ENCODE measurements around the gene SH3PXD2B.

DNA sequence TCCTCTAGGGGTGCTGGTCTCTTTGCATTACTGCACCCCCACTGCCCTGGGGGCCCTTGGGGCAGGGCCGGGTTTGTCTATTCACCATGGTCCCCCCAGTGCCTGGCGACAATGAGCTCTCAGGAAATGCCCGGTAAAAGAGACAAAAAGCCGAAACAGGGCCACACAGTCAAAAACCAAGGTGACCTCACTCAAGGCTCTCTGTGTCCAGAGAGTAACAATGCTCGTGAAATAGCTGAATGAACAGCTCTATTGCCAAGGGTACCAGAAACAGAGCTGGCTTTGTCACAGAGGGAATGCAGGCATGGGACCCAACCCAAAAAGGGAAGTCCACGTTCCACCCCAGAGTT is 16.0 kb downstream of the SH3PXD2B start:
- no peak for TF ChIP-seq POLR2A (IDR thresholded peaks at IDR 0.05)
- TF ChIP-seq, protein P1, sequence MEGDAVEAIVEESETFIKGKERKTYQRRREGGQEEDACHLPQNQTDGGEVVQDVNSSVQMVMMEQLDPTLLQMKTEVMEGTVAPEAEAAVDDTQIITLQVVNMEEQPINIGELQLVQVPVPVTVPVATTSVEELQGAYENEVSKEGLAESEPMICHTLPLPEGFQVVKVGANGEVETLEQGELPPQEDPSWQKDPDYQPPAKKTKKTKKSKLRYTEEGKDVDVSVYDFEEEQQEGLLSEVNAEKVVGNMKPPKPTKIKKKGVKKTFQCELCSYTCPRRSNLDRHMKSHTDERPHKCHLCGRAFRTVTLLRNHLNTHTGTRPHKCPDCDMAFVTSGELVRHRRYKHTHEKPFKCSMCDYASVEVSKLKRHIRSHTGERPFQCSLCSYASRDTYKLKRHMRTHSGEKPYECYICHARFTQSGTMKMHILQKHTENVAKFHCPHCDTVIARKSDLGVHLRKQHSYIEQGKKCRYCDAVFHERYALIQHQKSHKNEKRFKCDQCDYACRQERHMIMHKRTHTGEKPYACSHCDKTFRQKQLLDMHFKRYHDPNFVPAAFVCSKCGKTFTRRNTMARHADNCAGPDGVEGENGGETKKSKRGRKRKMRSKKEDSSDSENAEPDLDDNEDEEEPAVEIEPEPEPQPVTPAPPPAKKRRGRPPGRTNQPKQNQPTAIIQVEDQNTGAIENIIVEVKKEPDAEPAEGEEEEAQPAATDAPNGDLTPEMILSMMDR (IDR thresholded peaks at IDR 0.05), result no peak
- no peak for TF ChIP-seq POLR2AphosphoS5 (IDR thresholded peaks at IDR 0.05; ENCODE audit: insufficient read depth in 1 of 2, low read depth in 1 of 2)

Data from vagina (tissue), 2 donors.